GM18499 (cell line): ENCODE data around the gene CREB3.

ENCODE experiments used
- ATAC-seq: cut with Tn5 transposase; IDR thresholded peaks from one replicate; pipeline ENCODE4 v1.9.1; 2021; ENCODE audit warnings: moderate number of reproducible peaks; ENCODE audit not compliant: insufficient read depth, unreplicated experiment

CREB3 gene

GRCh38 chr9:35723426-35723825 lies 9.0 kb upstream of the CREB3 start:
- ATAC-seq, result no peak

DNA sequence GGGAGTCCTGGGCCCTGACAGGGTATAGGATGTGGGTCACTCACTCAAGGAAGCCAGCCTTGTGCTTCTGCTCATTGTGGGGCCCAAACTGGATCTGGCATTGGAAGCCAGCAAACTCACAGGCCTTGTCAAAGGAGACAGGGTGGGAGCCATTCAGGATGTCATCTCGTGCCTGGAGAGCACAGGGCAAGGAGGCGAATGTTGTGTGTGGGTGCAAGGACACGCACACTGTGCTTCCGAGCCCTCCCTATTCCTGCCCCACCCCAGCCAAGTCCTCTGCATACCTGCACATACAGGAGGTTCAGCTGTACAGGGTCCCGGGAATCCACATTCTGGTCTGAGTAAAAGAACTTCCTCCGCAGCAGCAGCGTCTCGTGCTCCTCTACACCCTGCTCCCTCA lies 8.6 kb upstream of the CREB3 start:
- no peak for ATAC-seq

- no peak for ATAC-seq
These were observed 7.1 kb upstream of the CREB3 start for GRCh38 chr9:35725362-35725761.

- ATAC-seq, result no peak
These were observed 5.5 kb upstream of the CREB3 start for GRCh38 chr9:35726931-35727330.

DNA sequence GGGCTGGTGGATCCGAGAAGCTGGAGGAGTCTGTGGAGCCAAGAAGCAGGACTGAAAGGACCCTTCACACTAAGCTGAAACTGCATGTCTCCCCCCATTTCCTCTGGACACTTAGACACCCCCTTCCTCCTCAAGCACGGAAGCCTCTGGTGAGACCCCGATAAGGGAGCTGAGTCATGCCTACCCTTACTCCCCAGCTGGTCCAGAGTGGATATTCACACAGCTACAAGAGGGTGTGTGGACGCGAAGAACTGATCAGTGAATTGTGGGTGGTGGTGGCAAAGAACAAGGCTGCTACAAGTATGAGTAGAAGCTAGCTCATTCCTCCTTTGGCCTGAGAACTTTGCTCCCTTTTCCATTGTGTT lies 4.8 kb upstream of the CREB3 start:
- ATAC-seq, result no peak

DNA sequence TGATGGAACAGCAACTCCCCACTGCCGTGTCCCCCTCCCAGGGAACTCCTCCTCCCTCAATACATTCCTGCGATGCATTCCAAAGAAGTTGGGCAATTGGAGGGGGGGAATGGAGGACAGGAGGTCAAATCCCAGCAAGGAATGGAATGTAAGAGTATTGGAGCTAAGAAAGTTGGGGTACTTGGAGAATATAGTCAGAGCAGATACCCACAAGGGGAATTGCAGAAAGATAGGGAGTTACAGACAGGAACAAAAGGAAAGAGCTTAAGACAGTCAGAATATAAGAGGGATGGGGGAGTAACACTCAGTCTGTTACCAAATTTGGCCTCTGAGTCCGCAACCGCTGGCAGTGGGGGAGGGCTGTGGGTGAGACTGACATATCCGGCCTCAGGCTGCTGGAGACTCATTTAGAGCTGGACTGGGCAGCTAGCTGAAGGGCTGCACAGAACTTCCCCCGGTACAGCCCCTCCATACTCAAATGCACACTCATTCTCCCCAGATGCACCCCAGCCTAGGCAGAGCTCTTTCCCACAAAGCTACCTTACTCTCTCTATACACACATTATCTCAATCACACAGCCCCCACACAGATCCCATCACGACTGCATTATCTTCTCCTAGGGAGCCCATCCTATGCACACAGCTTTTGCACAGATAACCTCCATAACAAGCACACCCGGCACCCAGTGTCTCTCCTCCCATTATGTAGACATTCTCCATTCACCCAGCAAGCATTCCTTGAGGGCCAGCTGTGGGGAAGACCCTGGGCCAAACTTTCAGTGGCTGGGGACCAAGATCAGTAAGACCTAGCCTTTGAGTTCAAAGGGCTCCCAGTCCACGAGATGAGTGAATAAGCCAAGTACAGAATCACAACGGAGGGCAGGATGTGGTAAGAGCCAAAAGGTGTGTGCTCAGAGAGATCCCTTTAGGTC lies 4.2 kb upstream of the CREB3 start:
- no peak for ATAC-seq

GRCh38 chr9:35729101-35729500 lies 3.4 kb upstream of the CREB3 start:
- no peak for ATAC-seq

DNA sequence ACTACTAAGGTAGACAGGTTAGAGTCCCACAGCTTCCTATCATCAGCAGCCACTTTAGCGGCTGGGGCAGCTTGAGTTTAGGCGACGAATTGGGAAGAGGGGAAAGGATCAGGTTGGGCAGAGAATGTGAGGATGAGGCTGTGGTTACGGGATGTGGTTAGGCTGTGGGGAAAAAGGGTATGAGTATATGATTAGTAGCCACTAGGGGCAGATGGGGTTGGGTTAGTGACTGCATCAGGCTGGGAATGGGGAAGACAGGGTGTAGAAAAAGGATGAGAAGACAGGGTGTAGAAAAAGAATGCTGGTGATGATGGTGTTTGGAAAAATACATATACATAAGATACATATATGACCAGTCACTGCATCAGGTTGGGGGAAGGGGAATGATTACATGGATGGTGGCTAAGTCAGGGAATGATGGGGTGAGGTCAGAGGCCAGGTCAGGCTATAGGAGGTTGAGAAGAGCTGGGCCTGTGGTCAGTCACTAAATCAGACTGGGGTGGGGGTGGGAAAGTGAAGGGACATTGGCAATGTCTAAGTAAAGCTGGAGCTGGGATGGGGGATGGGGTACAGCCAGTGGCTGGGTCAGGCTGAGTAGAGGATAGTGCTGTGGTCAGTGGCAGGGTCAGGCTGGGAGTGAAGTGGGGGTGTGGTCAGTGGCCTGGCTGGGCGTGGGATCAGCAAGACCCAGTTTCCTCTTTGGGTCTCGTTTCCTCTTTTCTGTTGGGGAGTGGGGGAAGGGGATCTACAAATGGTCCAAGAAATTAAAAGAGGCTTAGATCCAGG lies 2.6 kb upstream of the CREB3 start:
- ATAC-seq, result no peak

GRCh38 chr9:35730486-35730854 lies 2.0 kb upstream of the CREB3 start:
- no peak for ATAC-seq

DNA sequence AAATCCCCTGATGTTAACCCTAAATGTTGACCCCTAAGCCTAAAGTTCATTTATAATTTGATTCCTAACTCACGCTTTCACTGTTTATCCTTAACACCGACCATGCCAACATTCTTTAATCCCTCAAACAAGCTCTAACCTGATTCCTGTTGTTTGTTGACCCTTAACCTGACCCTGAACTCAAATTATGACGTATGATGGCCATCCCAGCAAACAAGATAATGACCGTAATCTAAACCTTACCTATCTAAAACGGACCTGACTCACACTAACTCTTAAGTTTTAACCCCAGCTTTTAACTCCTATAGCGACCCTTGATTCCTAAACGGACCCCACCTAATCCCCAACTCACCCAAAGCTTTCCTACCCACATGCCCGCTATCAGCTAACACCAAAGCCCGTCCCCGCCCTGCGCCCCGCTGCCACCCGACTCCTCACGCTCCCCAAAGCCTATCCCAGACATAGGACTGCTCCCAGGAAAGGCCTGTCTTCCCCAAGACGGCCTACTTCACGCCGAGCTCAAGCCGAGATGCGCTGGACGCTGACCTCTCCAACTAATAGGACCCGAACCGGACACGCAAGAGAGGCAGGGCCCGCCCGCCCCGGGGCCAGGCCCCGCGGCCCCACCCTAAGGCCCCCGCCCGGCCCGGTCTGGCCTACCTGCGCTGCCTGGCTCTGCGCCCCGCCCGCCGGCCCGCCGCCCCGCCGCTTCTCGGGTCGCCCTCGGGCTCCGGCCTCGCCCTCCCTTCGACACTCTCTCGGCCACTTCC lies 866 bp upstream of the CREB3 start:
- no peak for ATAC-seq

GRCh38 chr9:35732800-35733541 lies 505 bp downstream of the CREB3 start:
- no peak for ATAC-seq

DNA sequence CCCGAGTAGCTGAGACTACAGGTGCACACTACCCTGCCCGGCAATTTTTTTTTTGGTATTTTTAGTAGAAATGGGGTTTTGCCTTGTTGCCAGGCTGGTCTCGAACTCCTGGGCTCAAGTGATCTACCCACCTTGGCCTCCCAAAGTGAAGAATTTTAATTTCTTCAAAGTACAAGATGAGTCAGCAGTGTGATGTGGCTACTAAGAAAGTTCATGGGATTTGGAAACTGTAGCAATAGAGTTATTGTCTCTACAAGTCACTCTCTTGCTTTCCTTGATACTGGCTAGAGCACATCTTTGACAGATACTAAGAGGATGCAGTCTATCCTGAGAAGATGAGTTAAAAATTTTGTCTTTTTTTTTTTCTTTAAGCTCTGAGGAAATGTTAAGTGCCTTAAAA lies 1.6 kb downstream of the CREB3 start:
- no peak for ATAC-seq

DNA sequence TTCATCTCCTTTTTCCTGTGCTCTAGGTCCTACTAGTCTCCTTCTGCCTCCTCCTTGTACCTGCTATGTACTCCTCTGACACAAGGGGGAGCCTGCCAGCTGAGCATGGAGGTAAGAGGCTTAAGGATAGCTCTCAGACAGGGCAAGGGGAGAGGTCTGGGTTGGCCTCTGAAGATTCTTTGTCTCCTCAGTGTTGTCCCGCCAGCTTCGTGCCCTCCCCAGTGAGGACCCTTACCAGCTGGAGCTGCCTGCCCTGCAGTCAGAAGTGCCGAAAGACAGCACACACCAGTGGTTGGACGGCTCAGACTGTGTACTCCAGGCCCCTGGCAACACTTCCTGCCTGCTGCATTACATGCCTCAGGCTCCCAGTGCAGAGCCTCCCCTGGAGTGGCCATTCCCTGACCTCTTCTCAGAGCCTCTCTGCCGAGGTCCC lies 3.8 kb downstream of the CREB3 start:
- ATAC-seq, result no peak

DNA sequence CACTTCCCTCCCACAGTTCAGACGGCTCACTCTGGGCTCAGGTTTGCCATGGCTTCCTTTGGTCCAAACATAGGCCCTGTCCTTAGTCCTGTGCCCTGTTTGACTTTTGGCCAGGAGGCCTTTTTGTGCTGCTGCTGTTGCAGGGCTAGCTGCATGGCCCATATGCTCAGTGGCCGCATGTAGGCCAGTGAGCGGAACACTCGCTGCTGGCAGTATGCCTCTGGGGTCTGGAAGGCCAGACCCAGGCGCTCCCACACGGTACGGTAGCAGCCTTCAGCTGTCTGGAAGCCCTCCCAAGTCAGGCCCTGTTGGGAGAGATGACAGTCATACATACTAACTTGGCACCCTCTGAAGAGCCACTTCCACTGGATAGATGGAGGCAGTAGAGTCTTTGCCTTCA lies 4.7 kb downstream of the CREB3 start:
- ATAC-seq, result no peak

GRCh38 chr9:35738186-35738585 lies 5.7 kb downstream of the CREB3 start:
- no peak for ATAC-seq

DNA sequence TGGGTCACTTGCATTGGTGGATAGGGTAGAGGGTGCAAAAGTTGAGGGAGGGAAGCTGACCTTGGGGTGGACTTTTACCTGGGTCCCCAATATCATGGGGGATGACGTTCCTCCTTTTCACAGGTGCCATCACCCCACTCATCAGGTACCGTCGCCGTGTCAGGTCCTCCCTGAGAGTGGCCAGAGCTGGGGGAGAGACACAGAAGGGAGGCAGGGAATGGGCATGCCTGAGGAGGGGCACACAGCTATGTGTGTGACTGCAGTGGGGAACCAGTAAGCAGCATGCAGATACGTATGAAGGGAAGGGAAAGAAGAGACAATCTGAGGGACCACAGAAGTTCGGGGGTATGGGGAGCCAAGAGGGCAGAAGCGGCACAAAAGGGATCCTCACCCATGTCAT lies 6.5 kb downstream of the CREB3 start:
- no peak for ATAC-seq

GRCh38 chr9:35740243-35740642 lies 7.8 kb downstream of the CREB3 start:
- no peak for ATAC-seq

DNA sequence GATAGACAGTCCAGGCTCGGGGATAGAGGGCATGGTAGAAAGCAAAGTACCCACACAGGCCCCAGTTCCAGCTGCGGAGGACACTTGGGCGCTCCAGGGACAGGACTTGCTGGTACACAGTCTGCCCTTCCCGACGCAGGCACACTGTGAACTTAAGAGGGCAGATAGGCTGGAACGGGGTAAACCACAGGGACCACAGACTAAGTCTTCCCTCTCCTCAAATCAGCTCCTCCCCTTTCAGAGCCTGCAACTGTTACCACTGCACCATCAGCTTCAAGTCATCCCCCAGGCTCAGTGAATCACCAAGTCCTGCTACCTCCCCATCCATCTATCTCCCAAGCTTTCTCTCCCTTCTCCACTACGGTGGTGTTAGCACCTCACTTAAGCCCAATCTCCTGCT lies 9.3 kb downstream of the CREB3 start:
- no peak for ATAC-seq

DNA sequence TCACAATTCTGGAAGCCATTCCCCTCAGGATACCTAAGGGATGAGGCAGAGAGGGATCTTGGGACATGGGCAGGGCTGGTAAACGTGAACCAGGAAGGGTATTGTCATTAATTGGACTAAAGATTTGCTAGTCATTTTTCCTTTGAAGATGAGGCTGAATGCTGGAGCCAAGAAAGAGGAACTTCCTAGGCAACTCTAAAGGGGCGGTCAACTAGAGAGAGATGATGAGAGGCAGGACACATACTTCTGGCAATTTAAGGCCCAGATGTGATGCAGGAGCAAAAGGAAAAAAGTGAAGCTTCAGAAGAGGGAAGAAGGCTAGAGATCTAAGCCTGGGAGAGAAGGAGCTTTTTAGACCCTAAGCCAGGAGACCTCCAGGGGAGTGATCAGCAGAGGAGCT lies 11.0 kb downstream of the CREB3 start:
- ATAC-seq, result no peak

DNA sequence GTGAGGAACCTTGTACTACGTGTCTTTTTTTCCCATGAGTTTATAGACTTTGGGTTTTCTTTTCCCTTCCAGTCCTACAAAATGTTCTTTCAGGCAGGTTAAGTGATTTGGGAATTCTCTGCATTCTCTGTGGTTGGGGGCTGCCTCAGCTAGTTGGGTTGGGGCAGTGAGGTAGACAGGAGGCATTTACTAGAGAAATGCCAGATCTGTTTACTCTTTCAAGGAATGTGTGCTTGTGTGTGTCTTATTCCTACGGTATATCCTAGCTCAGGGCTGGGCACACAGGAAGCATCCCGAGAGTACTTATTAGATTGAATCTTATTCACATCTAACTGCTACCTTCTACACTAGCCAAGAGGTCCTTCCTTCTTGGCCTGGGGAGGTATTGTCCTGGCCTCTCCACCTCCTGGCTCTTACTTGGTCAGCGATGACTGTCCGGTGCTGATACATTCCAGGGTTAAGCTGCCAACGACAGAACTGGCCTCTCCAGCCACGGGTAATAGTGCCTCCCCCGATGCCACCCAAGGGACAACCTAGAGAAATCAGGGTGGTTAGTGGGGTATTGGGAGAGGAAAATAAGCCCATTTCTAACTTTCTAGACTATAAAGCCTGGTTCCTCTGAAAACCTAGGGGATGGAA lies 11.5 kb downstream of the CREB3 start:
- ATAC-seq, result no peak
